ENCODE results near the gene GDPD3. TPM values are rescaled to one million over a fixed set of nuclear protein-coding genes. Genes with fewer than 3 reads are reported as not detected.

Gene GDPD3
- total RNA-seq, 6 experiments from 2014 or later = 1.5 to 3.0 (median 2.3) TPM

- peaks cover 12% of the 10 kb centered on the region for H3K36me3 Mint-ChIP-seq (ENCODE audit: low read depth)
- no peak for DNase-seq
- TF ChIP-seq, protein P1, sequence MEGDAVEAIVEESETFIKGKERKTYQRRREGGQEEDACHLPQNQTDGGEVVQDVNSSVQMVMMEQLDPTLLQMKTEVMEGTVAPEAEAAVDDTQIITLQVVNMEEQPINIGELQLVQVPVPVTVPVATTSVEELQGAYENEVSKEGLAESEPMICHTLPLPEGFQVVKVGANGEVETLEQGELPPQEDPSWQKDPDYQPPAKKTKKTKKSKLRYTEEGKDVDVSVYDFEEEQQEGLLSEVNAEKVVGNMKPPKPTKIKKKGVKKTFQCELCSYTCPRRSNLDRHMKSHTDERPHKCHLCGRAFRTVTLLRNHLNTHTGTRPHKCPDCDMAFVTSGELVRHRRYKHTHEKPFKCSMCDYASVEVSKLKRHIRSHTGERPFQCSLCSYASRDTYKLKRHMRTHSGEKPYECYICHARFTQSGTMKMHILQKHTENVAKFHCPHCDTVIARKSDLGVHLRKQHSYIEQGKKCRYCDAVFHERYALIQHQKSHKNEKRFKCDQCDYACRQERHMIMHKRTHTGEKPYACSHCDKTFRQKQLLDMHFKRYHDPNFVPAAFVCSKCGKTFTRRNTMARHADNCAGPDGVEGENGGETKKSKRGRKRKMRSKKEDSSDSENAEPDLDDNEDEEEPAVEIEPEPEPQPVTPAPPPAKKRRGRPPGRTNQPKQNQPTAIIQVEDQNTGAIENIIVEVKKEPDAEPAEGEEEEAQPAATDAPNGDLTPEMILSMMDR (IDR thresholded peaks at IDR 0.05) = peak; percentile 32
- H3K4me3 Mint-ChIP-seq = peak overlapping the region; percentile 88
- H3K4me1 Mint-ChIP-seq (ENCODE audit: low read depth) = peaks cover 48% of the 10 kb centered on the region
- peak overlapping the region; percentile 64 for H3K27ac Mint-ChIP-seq
- H3K9me3 Mint-ChIP-seq = peaks cover 12% of the 10 kb centered on the region
- H3K27me3 Mint-ChIP-seq (ENCODE audit: insufficient read depth) = peaks cover 7% of the 10 kb centered on the region
Observed at GRCh38 chr16:30092373-30093010, 20.8 kb downstream of the GDPD3 start.

DNA sequence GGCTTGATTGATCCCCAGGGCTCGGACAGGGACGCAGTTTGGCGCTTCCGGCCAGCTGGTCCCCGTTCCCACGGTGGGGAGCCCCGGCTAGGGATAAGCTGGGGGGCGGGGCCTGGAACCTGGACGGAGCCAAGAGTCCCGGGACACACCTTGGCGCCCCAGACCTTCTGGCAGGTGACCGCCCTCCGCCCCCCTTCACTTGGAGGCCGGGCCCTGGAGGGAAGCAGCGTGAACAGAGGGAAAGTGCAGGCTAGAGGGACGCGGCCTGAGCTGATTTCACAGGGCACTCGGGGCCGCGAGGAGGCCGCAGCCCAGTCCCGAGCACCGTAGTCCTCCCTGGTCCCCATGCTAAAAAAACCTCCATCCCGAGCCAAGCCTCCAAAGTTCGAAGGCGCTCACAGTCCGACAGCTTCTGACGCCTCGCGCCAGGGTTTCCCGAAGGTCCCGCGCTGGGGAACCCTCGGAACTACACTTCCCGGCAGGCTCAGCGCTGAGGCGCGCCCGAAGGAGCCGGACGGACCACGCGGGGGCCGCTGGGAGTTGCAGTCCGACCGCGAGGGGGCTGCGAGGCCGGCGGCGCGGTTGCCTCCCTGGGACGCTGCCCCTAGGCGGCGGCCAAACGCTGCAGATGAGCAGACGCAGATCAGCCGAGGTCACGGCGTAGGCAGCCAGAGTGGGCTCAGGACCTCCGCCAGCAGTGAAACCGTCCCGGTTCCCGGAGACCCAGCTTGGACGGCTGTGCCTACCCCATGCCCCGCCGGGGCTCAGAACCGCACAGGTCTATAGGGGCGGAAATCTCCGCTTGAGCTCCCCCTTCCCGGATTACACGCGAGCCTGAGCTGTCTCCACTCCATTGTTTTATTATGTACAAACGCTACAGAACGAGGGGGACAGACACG, 21.6 kb downstream of the GDPD3 start, which contains the start of gene TBX6:
Gene TBX6 (minus strand): TSS at position 451 of the 899 bp plus-strand sequence. CDS start 731 bp downstream, outside the sequence.
- DNase-seq = peak; percentile 90
- TF ChIP-seq, protein P1 (IDR thresholded peaks at IDR 0.05) = peak; percentile 79
- peaks cover 7% of the 10 kb centered on the region for H3K27me3 Mint-ChIP-seq (ENCODE audit: insufficient read depth)
- peaks cover 10% of the 10 kb centered on the region for H3K36me3 Mint-ChIP-seq (ENCODE audit: low read depth)
- peak within 1 kb of the TSS; percentile 88 for H3K4me3 Mint-ChIP-seq
- peaks cover 48% of the 10 kb centered on the region for H3K4me1 Mint-ChIP-seq (ENCODE audit: low read depth)
- peak within 1 kb of the TSS; percentile 90 for H3K27ac Mint-ChIP-seq
- peaks cover 4% of the 10 kb centered on the region for H3K9me3 Mint-ChIP-seq

GRCh38 chr16:30090610-30091331, 22.6 kb downstream of the GDPD3 start:
- Mint-ChIP-seq H3K36me3 (ENCODE audit: low read depth) (peaks cover 8% of the 10 kb centered on the region), H3K4me1 (ENCODE audit: low read depth) (peaks cover 48% of the 10 kb centered on the region), H3K27ac (peak overlapping the region; percentile 85), H3K9me3 (no peaks in the 10 kb centered on the region), H3K4me3 (peak overlapping the region; percentile 52), H3K27me3 (ENCODE audit: insufficient read depth) (peaks cover 5% of the 10 kb centered on the region)
- no peak for DNase-seq
- TF ChIP-seq, protein P1 (IDR thresholded peaks at IDR 0.05) = no peak

DNA sequence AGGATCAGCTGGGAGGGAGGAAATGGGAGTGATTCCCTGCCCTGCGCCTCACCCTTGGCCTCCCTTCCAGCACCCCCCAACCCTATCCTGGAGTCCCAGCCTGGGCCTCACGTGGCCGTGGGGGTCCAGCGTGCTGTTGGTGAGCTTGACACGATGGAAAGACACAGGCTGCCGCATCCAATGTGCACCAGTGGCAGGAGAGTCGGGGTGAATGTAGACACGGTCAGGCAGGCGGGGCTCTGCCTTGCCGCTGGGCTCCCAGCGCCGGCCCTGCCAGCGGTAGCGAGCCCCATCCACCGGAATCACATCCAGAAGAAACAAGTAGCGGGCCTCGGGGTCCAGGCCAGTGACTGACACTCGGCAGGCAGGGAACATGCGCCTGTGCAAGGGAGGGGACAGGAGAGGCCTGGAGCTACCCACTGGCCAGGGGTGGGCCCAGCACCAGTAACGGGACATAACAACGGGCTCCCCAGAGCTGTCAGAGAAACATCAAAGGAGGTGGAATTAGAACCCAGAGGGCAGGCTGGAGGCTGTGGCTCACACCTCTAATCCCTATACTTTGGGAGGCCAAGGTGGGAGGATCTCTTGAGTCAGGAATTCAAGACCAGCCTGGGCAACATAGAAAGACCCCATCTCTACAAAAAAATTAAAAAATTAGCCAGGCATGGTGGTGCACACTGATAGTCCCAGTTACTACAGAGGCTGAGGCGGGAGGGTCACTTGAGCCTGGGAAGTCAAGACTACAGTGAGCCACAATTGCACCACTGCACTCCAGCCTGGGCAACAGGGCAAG, 24.3 kb downstream of the GDPD3 start:
- peaks cover 41% of the 10 kb centered on the region for H3K4me1 Mint-ChIP-seq (ENCODE audit: low read depth)
- peak overlapping the region; percentile 85; the same call in 1 of the 2 replicates for H3K27ac Mint-ChIP-seq
- H3K4me3 Mint-ChIP-seq = no peak overlapping the region
- H3K36me3 Mint-ChIP-seq (ENCODE audit: low read depth) = peaks cover 8% of the 10 kb centered on the region
- H3K9me3 Mint-ChIP-seq = no peaks in the 10 kb centered on the region
- TF ChIP-seq, protein P1 (IDR thresholded peaks at IDR 0.05) = no peak
- peaks cover 2% of the 10 kb centered on the region; the same call in 1 of the 2 replicates for H3K27me3 Mint-ChIP-seq (ENCODE audit: insufficient read depth)
- no peak for DNase-seq
